HG02610 (cell line): Measurements from ENCODE around the gene YPEL2.
"Not testable (repeated sequence)": the region's sequence is repeated elsewhere in the genome, so short reads cannot be mapped to it uniquely, and the experiment has no call there.

ENCODE experiments used
- ATAC-seq: cut with Tn5 transposase; IDR thresholded peaks from one replicate; pipeline ENCODE4 v1.9.1; 2021; ENCODE audit warnings: mild to moderate bottlenecking, moderate library complexity; ENCODE audit not compliant: unreplicated experiment

The YPEL2 gene

DNA sequence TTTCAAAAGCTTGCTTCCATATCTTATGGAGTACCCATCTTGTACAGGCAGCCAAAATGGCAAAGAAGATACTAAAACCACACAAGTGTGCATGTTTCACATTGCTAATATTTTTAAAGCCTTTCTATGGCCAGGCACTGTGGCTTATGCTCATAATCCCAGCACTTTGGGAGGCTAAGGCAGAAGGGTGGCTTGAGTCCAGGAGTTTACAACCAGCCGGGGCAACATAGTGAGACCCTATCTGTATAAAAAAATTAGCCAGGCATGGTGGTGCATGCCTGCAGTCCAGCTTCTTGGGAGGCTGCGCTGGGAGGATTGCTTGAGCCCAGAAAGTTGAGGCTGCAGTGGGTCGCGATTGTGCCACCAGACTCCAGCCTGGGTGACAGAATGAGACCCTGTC, 71.3 kb downstream of the YPEL2 start:
- ATAC-seq = no peak

DNA sequence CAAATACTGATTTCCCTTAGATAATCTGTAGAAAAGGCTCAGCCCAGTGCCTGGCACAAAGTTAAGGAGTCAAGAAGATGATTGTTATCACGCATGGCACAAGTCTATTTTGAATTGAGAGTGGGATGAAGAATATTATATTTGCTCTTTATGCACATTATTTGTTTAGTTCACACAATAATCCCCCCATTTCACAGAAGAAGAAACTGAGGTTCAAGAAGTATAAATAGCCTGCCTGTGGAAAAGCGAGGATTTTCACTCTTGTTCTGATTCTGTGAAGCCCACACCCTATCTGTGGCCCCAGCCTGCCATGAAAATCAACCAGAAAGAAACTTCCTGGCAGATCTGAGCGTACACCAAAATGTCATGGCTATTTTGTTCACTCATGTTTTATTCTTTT, 73.0 kb downstream of the YPEL2 start:
- ATAC-seq = no peak

DNA sequence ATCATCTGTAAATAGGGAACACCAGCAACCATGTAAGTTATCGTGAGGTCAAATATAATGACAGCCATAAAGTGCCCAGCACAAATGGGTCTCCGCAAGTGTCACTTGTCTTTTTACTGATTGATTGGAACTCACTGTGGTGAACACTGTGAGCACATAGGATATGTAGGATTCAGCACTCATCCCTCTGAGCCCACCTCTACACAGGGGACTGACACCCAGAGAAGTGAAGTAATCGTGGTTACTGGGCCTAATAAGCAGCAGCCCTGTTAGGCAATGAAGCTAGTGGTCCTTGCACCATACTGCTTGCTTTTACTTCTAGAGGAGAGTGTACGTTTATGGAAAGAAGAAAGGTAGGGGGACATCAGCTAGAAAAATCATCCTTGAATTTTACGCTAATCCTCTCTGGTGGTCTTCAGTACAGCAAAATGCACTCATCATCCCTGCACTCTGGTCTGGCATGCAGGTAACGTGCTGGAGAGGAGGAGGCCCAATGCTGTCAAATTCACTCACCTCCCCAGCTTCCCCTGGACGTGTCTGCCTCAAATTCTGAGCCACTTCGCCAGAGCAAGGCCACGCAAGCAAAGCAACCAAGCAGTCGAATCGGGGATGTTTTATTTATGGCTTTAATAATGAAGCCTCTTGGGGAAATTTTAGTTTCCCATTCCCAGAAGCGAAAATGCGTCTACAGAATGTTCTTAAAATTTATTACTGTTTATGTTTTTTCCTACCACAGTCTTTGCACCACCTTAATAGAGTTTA, 74.7 kb downstream of the YPEL2 start:
- no peak for ATAC-seq

DNA sequence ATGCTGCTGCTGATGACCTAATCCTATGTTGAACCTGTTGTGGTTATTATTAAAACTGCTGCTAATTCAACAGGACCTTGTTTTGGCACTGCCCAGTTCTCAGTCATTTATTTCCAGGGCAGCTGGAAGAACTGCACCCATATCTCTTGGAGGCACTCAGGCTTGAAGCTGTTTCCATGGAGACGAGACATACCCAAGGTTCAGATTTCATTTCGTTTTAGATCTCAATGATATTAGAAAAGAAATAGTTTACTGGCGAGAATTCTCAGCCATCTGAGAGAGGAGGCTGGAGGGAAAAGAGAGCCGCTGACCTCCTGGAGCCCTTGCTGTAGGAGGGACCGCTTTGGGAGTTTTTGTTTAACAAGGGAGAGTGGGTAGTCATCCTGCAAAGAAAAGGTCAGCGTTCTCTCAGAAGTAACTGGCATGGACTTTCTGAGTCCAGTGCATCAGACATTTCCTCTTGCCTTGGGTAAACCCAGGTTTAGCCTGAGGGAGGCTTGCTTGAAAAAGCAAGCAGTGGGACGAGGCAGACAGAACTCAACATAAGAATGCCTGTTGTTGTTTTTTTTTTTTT, 75.4 kb downstream of the YPEL2 start:
- ATAC-seq = no peak

DNA sequence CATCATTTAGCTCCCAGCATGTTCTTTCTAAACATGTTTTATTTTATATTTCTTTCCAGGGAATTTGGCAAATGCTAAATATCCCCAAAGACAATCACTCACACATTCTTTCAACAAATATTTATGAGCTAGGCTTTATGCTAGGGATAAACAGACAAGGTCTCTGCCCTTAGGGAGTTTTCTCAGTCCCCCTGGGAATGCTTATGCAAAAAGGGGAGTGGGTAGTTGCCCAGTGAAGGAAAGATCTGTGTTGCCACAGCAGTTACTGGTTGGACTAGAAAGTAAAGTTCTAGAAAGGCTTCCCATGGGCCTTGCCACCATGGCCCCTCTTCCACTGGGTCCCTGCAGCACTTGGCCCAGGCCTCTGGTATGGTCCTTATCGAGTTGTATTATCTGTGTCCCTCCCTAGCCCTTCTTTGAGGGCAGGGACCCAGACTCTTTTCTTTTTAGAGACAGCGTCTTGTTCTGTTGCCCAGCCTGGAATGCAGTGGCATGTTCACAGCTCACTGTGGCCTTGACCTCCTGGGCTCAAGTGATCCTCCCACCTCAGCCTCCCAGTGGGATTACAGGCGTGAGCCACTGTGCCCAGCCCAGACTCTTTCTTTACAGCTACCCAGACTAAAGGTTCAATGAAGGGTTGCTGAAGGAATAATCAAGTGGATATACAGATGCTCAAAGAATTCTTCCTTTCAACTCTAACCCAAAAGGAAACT, 78.0 kb downstream of the YPEL2 start:
- ATAC-seq = no peak

DNA sequence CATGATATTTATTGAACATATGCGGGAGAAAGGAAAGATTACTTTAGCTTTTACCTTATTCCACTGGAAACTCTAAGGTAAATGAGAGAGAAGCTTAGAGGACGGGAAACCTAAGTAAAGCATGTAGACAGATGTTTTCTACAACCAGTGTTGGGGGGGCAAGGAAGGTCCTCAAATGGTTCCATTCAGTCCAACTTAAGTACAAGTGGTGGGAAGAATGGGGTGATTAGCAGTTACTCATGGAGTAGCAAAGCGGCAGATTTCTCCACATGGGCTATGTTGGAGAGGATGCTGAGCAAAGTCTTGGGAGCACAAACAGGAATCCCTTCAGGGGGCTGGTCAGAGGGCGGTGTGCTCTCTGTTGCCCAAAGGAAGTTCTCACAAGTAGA, 78.6 kb downstream of the YPEL2 start:
- ATAC-seq = no peak

DNA sequence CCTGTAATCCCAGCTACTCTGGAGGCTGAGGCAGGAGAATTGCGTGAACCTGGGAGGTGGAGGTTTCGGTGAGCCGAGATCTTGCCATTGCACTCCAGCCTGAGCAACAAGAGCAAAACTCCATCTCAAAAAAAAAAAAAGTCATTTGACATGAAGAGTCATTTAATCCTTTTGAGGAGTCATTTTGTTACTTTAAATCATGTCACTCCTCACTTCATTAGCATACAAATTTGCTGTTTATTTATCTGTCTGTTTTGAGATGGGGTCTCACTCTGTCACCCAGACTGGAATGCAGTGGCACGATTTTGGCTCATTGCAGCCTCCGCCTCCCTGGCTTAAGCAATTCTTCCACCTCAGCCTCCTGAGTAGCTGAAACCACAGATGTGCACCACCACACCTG, 81.0 kb downstream of the YPEL2 start:
- not testable (repeated sequence) for ATAC-seq

DNA sequence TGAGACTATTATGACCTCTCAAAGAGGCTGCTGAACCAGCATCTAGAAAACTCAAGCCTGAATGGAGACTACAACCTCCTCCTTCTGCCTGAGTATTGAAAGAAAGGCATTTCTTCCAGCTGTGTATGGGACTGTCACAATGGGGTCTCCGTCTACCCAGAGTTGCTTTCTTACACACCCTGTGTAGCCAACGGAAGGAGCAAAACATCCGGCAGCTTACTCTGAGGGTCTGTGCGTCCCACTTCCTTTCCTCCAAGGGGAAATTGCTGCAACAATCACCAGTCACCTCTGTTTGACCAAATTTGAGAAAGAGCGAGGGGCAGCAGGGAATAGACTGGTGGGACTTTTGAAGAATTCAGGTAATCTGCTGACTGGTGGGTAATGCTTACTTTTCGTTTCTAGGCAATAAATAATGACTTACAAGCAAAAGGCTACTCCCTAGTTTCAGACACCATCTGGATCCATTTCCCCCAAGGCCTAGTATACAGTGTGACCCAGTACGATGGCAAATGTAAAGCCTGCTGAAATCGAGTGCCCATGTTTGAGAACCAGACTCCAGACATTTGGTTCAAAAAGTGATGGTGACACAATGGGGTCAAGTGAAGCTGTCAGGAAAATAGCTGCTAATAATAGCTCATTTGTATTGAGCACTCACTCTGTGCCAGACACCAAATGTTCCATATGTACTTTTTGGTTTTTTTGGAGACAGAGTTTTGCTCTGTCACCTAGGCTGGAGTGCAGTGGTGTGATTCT, 81.7 kb downstream of the YPEL2 start:
- ATAC-seq = no peak

DNA sequence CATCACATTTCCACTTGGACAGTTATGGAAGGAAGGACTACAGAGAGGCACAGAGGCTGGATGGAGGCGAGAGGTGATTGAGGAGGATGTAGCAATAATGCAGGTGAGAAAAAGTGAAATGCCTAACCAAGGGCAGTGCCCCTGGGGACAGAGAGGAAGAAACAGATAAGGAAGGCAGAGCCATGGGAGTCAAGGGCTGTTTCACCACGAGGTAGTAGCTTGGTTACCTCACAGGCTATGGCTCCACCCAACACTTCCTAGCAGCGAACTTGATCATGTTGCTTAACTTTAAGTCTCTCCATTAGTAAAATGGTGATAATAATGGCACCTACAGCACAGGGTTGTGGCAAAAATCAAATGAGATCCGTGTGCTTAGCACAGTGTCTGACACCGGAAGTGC, 83.9 kb downstream of the YPEL2 start:
- ATAC-seq = no peak

DNA sequence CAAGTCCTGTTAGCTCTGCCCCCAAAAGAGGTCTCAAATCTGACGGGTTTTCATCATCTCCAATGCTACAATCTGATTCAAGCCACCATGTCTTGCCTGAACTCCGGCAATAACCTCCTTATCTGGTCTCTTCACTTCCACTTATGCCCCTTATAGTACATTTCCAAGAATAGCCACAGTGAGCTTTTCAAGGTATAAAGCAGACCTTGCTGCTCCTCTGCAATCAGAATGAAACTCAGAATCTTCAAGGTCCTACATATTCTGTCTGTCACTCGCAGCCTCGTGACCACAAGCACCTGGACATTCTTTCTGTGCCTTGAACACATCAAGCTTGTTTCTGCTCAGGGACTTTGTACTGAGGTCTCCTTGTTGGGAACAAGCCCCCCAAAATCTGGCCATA, 84.7 kb downstream of the YPEL2 start:
- no peak for ATAC-seq

DNA sequence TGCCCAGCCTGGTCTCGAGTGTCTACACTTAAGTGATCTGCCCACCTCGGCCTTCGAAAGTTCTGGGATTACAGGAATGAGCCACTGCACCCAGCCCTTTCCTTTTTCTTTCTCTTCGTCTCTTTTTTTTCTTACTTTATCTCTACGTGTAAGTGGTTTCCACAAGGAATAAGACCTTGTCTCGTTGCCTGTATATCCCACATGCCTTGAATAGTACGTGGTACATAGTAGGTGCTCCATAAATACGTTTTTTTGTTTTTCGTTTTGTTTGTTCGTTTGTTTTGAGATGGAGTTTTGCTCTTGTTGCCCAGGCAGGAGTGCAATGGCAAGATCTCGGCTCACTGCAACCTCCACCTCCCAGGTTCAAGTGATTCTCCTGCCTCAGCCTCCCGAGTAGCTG, 86.0 kb downstream of the YPEL2 start:
- ATAC-seq = no peak

DNA sequence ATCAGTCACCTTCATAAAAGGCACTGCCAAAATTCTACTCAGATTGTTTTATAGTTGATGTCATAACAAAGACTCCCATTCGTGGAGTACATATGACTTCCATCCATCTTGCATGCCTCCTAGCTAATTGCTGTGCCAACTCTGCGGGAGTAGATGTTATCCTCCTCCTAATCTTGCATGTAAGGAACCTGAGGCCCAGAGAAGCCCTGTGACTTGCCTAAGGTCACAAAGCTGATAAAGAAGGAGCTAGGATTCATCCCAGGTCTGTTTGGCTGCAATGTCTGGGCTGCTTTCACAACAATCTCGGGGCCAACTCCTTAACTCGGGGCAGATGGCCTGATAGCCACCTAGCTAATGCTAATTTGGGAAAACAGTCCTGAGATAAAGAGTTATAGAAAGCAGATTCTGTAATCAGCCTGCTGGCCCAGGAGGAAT, 87.3 kb downstream of the YPEL2 start:
- ATAC-seq = no peak

DNA sequence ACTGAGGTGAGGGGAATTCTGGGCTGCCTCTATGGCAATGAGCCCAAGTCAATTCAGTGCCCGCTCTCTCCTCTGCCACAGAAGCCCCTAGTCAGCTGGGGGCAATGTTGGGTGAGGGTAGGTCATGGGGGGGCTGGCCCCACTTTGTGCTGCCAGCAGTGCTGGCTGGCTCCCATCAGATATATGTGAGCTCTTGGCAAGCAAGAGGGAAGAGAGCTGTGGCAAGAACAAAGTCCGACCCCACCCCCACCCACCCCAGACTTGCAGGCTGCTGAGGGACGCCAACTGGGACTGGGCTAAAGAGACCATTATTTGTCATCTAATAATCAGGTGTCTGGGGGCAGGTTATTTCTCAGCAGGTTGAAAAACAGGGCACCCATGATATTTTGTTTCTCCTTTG, 89.4 kb downstream of the YPEL2 start:
- ATAC-seq = no peak

DNA sequence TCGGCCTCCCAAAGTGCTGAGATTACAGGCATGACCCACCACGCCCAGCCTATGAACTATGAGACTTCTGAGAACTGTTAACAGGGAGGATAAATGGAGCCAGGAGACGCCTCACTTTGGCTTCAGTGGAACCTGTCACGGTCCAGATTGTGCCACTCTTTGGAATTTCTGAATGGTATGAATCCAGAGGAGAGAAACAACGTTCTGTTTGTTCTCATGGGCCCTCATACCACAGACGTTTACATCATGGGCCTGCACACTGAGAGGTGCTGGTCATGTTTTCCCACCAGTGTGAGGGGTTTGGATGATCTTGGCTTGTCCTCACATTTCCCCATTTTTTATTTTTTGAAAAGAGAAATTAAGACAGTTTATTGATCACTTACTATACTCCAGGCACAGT, 90.3 kb downstream of the YPEL2 start:
- no peak for ATAC-seq

DNA sequence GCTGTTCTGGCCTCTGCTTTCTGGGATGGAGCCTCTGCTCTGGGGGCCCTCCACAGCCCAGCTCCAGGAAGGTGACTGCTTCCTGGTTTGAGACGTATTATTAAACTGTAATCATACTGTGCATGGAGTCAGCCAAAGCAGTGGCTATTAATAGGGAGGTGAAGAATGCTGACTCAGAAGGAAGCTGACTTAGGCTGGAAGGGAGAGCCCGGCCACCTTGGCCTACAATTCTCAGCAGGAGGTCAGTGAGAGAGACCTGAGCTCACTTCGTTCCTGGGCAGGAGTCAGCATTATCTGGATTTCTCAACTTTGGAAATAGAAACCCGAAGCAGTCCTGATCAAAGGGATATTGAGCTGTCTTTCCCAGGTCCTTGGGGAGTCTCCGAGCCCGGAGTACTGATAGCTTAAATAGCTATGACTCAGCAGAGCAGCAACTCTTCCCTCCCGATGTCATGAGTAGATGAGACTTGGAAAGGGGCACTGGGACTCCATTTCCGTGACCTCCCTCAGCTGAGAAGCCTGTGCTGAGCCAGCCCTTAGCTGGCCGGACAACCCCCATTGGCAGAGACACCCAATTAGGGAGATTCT, 91.8 kb downstream of the YPEL2 start:
- no peak for ATAC-seq

DNA sequence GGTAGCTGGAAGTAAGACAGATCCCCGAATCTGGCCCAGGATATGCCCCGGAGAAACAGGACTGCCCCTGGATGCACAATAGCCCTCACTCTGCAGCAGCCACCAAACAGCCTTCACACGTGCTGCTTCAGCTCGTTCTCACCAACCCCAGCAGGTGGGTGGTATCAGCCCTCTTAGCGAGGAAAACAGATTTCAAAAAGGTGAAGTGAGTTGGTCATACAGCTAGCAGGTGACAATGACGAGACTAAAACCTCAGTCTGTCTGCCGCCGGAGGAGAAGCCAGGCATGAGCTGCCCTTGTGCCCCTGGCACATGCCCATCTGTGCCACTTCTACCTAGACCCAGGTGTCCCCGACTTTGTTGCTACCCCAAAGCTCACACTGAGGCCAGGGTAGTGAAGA, 92.4 kb downstream of the YPEL2 start:
- no peak for ATAC-seq

DNA sequence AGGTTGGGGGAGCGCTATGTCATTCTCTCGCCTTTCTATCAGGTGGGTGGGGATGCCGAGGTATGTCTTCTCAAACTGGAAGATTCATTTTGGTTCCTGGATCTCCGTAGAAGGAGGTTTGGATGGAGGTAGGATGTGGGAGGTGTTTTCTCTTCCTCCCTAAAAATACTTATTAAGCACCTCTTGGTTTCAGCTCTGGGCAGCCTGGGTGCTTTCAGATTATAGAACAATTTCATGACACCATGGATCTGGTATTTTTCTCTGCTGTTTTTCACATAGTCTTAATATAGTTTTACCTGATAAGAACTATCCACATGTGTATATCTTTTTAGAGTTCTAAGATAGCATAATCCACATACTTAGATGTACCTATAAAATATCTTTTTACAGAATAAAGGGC, 92.9 kb downstream of the YPEL2 start:
- no peak for ATAC-seq

DNA sequence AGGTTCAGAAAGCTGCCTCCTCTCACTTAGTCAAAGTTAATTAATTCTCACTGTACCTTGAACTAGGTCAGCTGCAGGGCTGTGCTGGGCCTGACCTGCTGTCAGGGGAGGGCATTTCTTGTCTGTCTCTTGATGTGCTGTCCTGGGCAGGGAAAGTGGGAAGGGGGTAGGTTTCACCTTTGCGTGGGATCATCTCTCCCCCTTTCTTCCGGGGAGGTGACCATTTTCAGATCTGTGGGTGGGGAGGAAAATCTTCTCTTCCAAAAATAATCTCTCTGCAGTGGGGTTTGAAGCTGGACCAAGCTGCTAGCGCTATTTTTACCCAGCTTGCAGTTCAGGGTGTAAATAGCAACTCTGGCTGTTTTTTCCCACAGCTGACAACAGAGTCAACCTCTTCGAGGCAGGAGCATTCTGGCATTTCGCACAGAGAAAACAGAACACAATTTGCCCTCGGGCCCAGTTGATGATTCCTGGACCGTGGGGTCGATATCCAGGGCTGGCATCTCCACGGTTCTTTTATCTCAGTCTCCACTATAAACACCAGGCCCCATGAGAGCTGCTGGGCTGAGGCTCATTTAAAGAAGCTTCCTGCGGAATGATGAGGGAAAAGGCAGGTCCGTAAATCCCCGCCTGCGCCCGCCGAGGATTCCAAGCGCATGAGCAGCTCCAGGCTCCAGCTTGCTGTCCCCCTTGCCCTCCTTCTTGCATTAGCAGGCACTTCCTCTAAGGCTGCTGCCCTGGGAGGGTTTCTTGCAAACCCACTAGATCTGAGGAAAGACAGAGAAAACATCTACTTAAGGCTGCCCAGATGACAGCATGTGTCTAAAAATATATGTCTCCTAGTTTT, 93.9 kb downstream of the YPEL2 start:
- ATAC-seq = no peak

DNA sequence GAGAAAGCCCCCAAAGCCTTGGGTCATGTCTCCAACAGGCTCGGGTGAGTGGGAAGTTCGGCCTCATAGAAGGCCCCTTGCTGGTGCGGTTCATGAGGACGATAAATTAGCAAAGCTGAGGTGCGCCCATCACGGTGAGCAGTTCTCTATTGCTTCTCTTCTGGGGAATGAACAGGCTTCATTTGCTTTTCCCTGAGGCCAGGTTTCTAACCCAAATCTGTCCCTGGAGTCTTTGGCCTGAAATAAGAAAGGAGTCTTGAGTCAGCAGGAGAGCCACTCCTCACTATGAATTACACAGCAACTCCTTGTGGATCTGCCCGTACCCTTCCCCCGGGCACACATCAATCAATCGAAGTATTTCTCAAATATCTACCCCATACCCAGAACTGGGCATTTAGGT, 94.6 kb downstream of the YPEL2 start:
- ATAC-seq = no peak

DNA sequence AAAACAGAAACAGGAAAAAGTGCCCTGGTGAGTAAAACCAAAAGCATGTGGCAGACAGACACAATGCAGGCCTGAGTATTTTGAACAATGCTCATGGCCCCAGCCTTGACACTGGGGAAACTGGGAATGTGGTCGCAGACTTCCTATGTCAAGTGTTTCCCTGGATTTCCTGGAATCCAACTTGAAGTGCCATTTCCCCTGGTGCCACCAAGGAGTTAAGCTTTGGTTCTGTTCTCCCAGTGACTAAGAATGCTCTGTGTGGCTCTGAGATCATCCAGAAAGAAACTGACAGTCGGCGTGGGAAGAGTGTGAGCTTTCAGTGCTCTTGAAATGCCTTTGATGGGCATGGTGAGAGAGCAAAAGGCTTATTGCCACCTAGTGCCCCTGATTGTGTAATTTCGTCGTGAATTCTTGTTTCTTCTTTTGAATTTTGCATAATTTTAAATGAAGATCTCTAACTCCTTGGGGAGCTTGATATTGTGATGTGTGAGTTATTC, 96.0 kb downstream of the YPEL2 start:
- ATAC-seq = no peak
